GM23338 (cell line): ENCODE measurements around the gene KRTAP10-6. TPM values are rescaled to one million over a fixed set of nuclear protein-coding genes. Genes with fewer than 3 reads are reported as not detected.

Experiments
- ATAC-seq: fragments of 200-7000 bp; cut with Tn5 transposase; 3 replicates; pipeline ENCODE4 v1.9.1; 2020
- DNase-seq: peaks from one replicate; pipeline ENCODE4 v3.0.0-alpha.2; 2015; ENCODE audit warnings: low spot score
- H2AFZ ChIP-seq: fragments of 200-600 bp; sonication (generic); 2 replicates; pipeline ENCODE4 v1.8.0; 2016; ENCODE audit warnings: antibody characterized with exemption, mild to moderate bottlenecking, moderate library complexity
- H3F3A ChIP-seq: fragments of 200-600 bp; sonication (generic); replicated peaks from 2 replicates; pipeline ENCODE4 v1.8.0; 2017; ENCODE audit warnings: antibody characterized with exemption, mixed run types, low read depth
- H3K27ac ChIP-seq: fragments of 200-600 bp; sonication (generic); 2 replicates; pipeline ENCODE4 v1.6.1; 2016; ENCODE audit warnings: low read depth
- H3K27me3 ChIP-seq: fragments of 200-600 bp; sonication (generic); 2 replicates; pipeline ENCODE4 v1.8.0; 2016; ENCODE audit warnings: mild to moderate bottlenecking, mixed run types, moderate library complexity; ENCODE audit not compliant: insufficient read depth
- H3K36me3 ChIP-seq: fragments of 200-600 bp; sonication (generic); 2 replicates; pipeline ENCODE4 v1.8.0; 2016; ENCODE audit warnings: mild to moderate bottlenecking; ENCODE audit not compliant: insufficient read depth
- H3K4me1 ChIP-seq: fragments of 200-600 bp; sonication (generic); 2 replicates; pipeline ENCODE4 v1.8.0; 2016; ENCODE audit warnings: mild to moderate bottlenecking, moderate library complexity; ENCODE audit not compliant: insufficient read depth
- H3K4me2 ChIP-seq: fragments of 200-600 bp; sonication (generic); 2 replicates; pipeline ENCODE4 v1.7.1; 2017; ENCODE audit warnings: mixed run types
- H3K4me3 ChIP-seq: fragments of 200-600 bp; sonication (generic); 2 replicates; pipeline ENCODE4 v1.6.1; 2016; ENCODE audit warnings: mixed run types
- H3K79me2 ChIP-seq: fragments of 200-600 bp; sonication (generic); replicated peaks from 2 replicates; pipeline ENCODE4 v1.8.0; 2017; ENCODE audit warnings: mild to moderate bottlenecking; ENCODE audit not compliant: insufficient read depth
- H3K9me2 ChIP-seq: fragments of 200-600 bp; sonication (generic); 2 replicates; pipeline ENCODE4 v1.8.0; 2017; ENCODE audit not compliant: insufficient read depth
- H4K20me1 ChIP-seq: fragments of 200-600 bp; sonication (generic); replicated peaks from 2 replicates; pipeline ENCODE4 v1.8.0; 2017; ENCODE audit warnings: mild to moderate bottlenecking; ENCODE audit not compliant: insufficient read depth
- H3K27ac Mint-ChIP-seq: 2 replicates; pipeline ENCODE4 v1.8.0; 2020; ENCODE audit warnings: inconsistent platforms, mild to moderate bottlenecking, moderate library complexity, mixed read lengths
- H3K27me3 Mint-ChIP-seq: 3 replicates; pipeline ENCODE4 v1.8.0; 2022; ENCODE audit warnings: low read depth, mild to moderate bottlenecking, moderate library complexity, mixed read lengths, inconsistent platforms; ENCODE audit not compliant: insufficient read depth, poor library complexity
- H3K36me3 Mint-ChIP-seq: 3 replicates; pipeline ENCODE4 v1.8.0; 2021; ENCODE audit warnings: low read depth, mild to moderate bottlenecking, inconsistent platforms, moderate library complexity, mixed read lengths
- H3K4me1 Mint-ChIP-seq: 3 replicates; pipeline ENCODE4 v1.8.0; 2020; ENCODE audit warnings: mild to moderate bottlenecking, inconsistent platforms, mixed read lengths
- H3K4me3 Mint-ChIP-seq: 3 replicates; pipeline ENCODE4 v1.8.0; 2021; ENCODE audit warnings: moderate library complexity, mild to moderate bottlenecking, inconsistent platforms, mixed read lengths
- H3K9me3 Mint-ChIP-seq: 3 replicates; pipeline ENCODE4 v1.8.0; 2020; ENCODE audit warnings: moderate library complexity, mild to moderate bottlenecking, inconsistent platforms, mixed read lengths
- CTCF ChIP-seq, 2 experiments: fragments of 200-600 bp in 1 of 2; sonication (generic) in 1 of 2; conservative IDR thresholded peaks; 2 replicates each; pipeline versions ENCODE4 v1.5.1 to v1.6.1; 2016 to 2017; ENCODE audit warnings: antibody characterized with exemption in 2 of 2, low read depth in 2 of 2, mild to moderate bottlenecking in 2 of 2, moderate library complexity in 1 of 2
- ETS1 ChIP-seq: IDR thresholded peaks from 2 replicates; pipeline ENCODE4 v1.6.1; 2016; ENCODE audit warnings: antibody characterized with exemption
- JUNB ChIP-seq: IDR thresholded peaks from one replicate; pipeline ENCODE4 v1.6.1; 2016; ENCODE audit warnings: antibody characterized with exemption; ENCODE audit not compliant: unreplicated experiment
- NANOG ChIP-seq: IDR thresholded peaks from 2 replicates; pipeline ENCODE4 v1.6.1; 2016; ENCODE audit warnings: antibody characterized with exemption, borderline replicate concordance
- POLR2AphosphoS5 ChIP-seq: IDR thresholded peaks from 2 replicates; pipeline ENCODE4 v1.6.1; 2016; ENCODE audit warnings: antibody characterized with exemption, low read depth
- STAT1 ChIP-seq: IDR thresholded peaks from one replicate; pipeline ENCODE4 v1.6.1; 2016; ENCODE audit warnings: antibody characterized with exemption; ENCODE audit not compliant: unreplicated experiment
- ZNF331 ChIP-seq: fragments of 250-450 bp; sonication (Bioruptor Pico); IDR thresholded peaks from 2 replicates; pipeline ENCODE4 v1.5.0; 2020; ENCODE audit warnings: low read depth, mild to moderate bottlenecking, moderate library complexity
- polyA plus RNA-seq: library from polyadenylated mRNA; unstranded; fragments of >200 nt; fragmentation: Nextera tagmentation; extraction: Ambion mirVana; gene quantifications from 2 replicates; pipeline ENCODE4 v1.2.1, GENCODE V29; 2016
- total RNA-seq: library from RNA; depleted of rRNA; stranded (reverse); fragments of >200 nt; shearing (Covaris generic); gene quantifications from 2 replicates; pipeline ENCODE4 v1.2.3, GENCODE V29; 2014
- TF ChIP-seq, protein P1 (sequence below): IDR thresholded peaks from one replicate; pipeline ENCODE4 v1.6.1; 2018; ENCODE audit warnings: antibody characterized with exemption; ENCODE audit not compliant: unreplicated experiment

The KRTAP10-6 gene
- total and polyA plus RNA-seq, 2 experiments from 2014 or later: not detected

DNA sequence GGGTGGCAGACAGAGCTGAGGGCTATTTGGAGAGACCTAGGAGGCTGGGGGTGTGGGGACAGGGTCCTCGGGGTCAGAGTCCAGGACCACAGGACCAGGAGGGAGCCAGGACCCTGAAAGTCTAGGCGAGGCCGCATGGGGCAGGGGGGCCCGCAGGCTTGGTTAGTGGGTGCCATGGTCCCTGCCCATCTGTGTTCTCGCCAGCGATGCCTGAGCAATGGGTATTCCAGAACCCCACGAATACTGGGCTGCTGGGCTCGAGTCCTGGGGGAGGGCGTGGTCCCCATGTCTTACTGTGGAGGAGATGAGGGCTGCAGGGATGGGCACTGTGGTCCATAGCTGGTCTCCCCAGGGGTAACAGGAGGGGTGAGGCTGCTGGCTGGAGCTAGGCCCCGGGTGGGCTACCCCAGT, 2.0 kb downstream of the KRTAP10-6 start (continued):
- TF ChIP-seq, protein P1, sequence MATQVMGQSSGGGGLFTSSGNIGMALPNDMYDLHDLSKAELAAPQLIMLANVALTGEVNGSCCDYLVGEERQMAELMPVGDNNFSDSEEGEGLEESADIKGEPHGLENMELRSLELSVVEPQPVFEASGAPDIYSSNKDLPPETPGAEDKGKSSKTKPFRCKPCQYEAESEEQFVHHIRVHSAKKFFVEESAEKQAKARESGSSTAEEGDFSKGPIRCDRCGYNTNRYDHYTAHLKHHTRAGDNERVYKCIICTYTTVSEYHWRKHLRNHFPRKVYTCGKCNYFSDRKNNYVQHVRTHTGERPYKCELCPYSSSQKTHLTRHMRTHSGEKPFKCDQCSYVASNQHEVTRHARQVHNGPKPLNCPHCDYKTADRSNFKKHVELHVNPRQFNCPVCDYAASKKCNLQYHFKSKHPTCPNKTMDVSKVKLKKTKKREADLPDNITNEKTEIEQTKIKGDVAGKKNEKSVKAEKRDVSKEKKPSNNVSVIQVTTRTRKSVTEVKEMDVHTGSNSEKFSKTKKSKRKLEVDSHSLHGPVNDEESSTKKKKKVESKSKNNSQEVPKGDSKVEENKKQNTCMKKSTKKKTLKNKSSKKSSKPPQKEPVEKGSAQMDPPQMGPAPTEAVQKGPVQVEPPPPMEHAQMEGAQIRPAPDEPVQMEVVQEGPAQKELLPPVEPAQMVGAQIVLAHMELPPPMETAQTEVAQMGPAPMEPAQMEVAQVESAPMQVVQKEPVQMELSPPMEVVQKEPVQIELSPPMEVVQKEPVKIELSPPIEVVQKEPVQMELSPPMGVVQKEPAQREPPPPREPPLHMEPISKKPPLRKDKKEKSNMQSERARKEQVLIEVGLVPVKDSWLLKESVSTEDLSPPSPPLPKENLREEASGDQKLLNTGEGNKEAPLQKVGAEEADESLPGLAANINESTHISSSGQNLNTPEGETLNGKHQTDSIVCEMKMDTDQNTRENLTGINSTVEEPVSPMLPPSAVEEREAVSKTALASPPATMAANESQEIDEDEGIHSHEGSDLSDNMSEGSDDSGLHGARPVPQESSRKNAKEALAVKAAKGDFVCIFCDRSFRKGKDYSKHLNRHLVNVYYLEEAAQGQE: no peak
- no peak for TF ChIP-seq CTCF (conservative IDR thresholded peaks at IDR 0.05; ENCODE audit: low read depth in 2 of 2)
- TF ChIP-seq NANOG: no peak
- TF ChIP-seq STAT1: no peak
- TF ChIP-seq JUNB: no peak
- no peak for TF ChIP-seq POLR2AphosphoS5

GRCh38 chr21:44589586-44590305, 2.6 kb downstream of the KRTAP10-6 start:
- Mint-ChIP-seq H3K27ac (no peak overlapping the region), H3K9me3 (no peaks in the 10 kb centered on the region; the same call in 2 of the 3 replicates), H3K27me3 (peaks cover 7% of the 10 kb centered on the region), H3K4me1 (peaks cover 14% of the 10 kb centered on the region), H3K4me3 (no peak overlapping the region), H3K36me3 (no peaks in the 10 kb centered on the region; the same call in 2 of the 3 replicates)
- Histone ChIP-seq H3K79me2 (no peaks in the 10 kb centered on the region), H3K4me2 (no peak overlapping the region), H4K20me1 (no peaks in the 10 kb centered on the region), H3K27ac (no peak overlapping the region), H3K4me3 (no peak overlapping the region), H3K36me3 (no peaks in the 10 kb centered on the region), H3K4me1 (peaks cover 13% of the 10 kb centered on the region), H2AFZ (no peak overlapping the region), H3K9me2 (no peaks in the 10 kb centered on the region), H3K27me3 (no peaks in the 10 kb centered on the region), H3F3A (0 out of 2 replicates have a peak, but pooled peaks cover 4% of the 10 kb centered on the region)
- TF ChIP-seq, protein P1: no peak
- TF ChIP-seq ETS1: no peak
- TF ChIP-seq ZNF331 (CRISPR knock-in tag): no peak
- no peak for TF ChIP-seq NANOG
- TF ChIP-seq POLR2AphosphoS5: no peak
- TF ChIP-seq CTCF (conservative IDR thresholded peaks at IDR 0.05; ENCODE audit: low read depth in 2 of 2): no peak
- DNase-seq (no peak), ATAC-seq (no peak)
